GM21381 (cell line): ENCODE measurements around the gene DNAJB8.

ENCODE experiments used
- ATAC-seq: cut with Tn5 transposase; IDR thresholded peaks from one replicate; pipeline ENCODE4 v1.9.1; 2021; ENCODE audit warnings: mild to moderate bottlenecking, moderate library complexity; ENCODE audit not compliant: unreplicated experiment

Gene DNAJB8

DNA sequence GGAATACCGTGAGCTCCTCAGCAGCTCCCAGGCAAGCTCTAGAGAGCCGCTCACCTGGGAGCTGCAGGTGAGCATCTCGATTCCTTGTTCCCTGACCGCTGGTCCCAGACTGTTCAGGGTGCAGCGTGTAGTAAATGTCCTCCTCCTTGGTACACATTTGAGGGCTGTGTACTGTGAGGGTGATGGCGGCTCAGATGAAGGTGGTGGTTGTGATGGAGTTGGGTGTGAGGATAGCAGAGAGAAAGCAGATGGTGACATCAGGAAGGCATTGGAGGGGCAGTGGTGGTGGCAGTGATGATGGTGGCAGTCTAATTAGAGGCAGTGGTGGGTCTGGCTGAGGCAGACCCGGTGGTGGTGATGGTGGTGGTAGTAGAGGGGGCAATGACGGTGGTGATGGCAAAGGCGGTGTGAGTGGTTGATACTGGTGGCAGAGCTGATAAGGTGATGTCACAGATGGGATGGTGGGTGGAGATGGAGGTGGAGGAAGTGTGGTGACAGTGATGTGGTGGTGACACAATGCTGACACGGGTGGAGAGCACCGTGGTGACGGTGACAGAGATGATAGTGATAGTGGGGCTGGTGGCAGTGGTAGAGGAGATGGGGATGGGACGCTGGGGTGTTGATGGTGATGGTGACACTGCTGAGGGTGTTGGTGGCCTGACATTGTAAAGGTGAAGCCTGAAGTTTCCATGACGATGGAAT lies at the start of gene DNAJB8:
TSS of gene DNAJB8 (minus strand) at position 51 of the 702 bp plus-strand sequence. CDS start 3,645 bp downstream, outside the sequence.
- no peak for ATAC-seq

DNA sequence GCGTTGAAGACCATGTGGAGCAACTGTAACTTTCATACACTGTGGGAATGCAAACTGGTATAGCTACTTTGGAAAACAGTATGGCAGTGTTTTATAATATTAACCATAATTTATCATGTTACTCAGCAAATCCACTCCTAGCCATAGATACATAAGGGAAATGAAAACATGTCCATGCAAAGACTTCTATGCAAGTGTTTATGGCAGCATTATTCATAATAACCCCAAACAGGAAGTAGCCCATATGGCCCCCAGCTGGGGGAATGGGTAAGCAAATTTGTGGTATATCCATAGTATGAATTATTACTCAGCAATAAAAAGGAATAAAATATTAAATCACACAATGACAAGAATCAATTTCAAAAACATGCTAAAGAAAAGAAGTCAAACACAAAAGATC lies 49.3 kb upstream of the DNAJB8 start:
- ATAC-seq: no peak

DNA sequence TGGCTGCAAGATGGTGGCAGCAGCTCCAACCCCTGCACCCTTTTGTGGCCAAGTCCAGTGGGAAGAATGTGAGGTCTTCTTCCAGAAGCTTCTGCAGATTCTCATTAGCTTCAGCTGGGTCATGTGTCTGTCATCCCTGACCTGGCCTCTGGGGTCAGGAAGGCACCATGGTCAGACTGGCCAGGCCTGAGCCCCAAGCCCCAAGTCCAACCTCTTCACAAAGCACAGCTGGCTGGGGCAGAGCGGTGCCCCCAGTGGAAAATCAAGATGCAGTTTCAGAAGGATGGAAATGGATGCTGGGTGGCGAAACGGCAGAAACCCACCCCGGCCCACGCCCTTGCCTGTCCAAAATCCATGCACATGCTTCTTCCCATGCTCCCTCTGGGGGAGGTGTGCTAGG lies 42.2 kb upstream of the DNAJB8 start:
- no peak for ATAC-seq

DNA sequence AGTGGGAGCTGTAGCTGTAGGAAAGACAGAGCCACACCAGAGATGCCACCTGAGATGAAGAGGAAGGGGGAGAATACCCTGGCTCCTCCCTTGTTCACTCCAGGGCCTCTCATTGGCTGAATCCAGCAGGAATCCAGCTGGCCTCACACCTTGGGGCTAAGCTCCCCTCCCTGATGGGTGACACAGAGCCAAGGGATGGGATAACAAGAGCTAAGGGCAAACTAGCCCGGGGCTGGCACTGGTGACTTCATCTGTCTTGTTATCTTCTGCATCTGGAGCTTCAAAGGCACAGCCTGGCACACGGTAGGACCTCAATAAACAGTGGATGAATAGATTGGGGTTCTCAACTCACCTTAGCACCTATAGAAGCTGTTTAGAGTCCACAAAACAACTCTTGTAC lies 40.1 kb upstream of the DNAJB8 start:
- ATAC-seq: no peak

DNA sequence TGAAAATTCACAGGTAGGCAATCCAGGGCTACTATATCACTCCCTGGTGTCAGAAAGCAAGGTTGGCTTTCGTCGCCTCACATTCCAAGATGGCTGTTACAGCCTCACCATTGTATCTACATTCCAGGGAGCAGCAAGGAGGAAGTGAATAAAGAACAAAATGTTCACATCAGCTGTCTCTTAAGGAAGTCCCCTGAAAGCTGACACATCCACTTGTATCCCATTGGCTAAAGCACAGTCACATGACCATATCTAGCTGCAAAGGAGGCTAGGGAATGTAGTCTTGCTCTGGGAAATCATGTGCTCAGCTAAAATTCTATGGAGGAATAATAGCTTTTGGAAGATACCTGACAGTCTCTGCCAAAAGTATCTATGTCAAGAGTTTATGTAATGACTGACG lies 39.1 kb upstream of the DNAJB8 start:
- ATAC-seq: no peak

GRCh38 chr3:128504963-128505730 lies 38.5 kb upstream of the DNAJB8 start:
- no peak for ATAC-seq

DNA sequence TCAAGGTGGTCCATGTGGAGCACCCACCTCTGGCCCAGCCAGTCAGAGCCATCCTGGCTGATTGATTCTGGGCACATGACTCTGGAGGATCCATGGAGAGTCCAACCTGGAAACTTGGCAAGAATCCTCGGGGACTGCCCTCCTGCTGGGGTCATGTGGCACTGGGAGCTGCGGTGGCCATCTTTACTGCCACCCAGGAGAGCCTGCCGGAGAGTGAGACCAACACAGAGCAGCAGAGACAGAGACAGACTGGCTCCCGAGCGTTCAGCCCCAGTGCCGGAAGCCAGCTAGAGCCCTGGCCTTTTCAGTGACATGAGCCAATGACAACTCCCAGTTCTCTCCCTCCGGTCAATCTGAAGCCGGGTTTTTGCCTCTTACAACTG lies 37.8 kb upstream of the DNAJB8 start:
- no peak for ATAC-seq

DNA sequence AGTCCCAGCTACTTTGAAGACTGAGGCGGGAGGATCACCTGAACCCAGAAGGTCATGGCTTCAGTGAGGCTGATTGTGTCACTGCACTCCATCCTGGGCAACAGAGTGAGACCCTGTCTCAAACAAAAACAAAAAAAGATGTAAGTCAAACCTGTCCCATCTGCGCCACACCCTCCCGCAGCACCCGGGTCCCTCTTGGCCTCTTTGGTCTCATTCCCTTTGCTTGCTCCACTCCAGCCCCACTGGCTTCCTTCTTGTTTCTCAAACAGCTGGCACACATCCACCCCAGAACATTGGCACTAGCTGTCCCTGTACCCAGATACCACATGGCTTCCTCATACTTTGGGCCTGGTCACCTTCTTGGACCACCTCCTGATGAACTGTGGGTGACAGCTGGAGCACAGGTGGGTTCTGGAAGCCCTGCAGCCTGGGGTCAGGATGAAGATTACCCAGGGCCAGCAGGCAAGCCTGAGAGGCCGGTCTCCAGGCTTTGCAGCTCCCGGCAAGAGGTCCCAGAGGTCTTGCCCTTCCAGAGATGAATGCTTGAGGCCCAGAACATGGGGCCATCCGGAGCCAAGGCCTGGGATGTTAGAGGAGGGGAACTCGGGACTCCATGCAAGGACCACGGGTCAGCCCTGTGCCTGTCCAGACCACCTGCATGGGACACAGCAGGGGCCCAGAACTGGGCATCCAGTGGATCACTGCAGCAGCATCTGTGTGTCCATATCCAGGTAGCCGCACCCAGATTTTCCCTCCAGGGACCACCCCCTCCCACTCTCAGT lies 37.3 kb upstream of the DNAJB8 start:
- ATAC-seq: no peak

GRCh38 chr3:128503164-128503651 lies 36.5 kb upstream of the DNAJB8 start:
- no peak for ATAC-seq

DNA sequence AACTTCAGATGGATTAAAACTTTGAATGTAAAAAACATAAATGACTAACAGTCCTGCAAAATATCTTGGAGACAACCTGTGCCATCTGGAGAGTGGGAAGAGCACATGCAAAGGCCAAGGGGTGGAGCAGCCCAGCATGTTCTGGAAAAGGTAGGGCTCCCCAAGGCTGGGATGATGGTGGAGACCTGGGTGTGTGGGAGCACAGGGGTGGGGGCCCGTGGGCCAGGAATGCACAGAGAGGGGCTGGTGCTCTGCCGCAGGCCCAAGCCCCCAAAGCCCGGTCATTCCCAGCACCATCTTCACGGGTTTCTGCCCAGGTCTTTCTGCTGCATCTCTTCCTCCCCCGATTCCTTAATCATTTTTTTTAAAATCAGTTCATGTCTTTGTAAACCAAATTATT lies 36.0 kb upstream of the DNAJB8 start:
- ATAC-seq: no peak

DNA sequence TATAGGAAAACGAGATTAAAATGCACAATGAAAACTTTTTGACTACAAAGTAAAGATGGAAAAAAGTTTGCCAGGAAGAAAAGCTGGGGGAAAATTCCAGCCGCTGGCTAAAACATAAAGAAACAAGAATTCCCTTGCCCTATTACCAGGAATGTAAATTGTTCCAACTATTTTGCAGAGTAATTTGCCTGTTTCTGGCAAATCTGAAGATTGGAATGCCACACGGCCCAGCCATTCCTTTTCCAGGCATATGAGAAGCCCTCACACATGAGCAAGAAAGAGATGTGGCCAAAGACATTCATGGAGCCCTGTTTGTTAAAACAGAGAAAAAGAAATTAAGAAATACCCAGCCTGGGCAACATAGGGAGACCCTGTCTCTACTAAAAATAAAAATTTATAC lies 34.7 kb upstream of the DNAJB8 start:
- ATAC-seq: no peak

GRCh38 chr3:128500556-128500955 lies 33.9 kb upstream of the DNAJB8 start:
- ATAC-seq: no peak

DNA sequence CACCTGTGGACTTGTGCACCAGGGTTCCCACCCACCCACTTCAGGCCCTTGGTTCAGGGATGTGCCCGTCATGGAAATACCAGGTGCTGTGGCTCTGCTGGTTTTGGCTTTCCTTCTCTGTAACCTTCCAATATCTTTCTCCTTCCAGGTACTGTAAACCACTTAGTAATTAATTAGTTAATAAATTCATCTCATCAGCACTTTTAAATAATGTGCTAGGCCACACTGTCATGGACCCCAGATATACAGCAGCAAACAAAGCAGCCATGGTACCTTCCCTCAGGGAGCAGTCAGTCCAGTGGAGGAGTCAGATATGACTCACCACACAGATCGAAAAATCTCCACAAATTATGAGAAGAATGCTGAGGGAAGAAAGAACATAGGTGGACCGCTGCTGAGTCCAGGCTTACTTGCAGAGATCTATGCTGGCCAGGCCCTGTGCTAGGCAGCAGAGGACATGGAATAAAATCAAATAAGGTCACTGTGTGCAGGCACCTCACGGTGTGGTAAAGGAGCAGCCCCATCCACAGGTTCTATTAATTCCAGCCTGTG lies 33.1 kb upstream of the DNAJB8 start:
- no peak for ATAC-seq

DNA sequence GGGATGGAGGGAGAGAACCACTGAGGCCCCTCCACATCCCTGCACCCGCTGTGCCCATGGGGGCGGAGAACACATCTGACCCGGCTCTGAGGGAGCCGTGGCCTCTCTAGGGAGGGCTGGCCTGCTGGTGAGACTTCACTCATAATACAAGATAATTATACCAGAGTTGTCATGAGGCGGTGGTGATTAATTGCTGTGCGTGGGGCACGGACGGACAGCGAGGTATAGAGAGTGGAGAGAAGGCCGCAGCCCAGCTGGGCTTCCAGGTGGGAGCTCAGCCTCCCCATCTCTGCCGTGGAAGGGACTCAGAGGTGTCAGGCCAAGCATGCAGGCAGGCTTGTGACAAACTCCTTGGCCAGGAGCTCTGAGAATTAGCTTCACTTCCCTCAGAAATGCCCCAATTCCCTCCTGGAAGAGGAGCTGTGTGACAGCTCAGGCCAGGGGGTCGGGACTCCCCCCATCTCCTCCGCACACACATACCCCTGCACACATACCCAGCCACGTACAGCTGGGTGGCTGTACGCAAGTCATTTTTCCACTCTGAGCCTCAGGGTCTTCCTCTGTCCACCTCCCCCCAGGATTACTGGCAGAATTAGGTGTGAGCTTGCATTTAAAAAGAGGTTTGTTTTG lies 32.3 kb upstream of the DNAJB8 start:
- ATAC-seq: no peak

DNA sequence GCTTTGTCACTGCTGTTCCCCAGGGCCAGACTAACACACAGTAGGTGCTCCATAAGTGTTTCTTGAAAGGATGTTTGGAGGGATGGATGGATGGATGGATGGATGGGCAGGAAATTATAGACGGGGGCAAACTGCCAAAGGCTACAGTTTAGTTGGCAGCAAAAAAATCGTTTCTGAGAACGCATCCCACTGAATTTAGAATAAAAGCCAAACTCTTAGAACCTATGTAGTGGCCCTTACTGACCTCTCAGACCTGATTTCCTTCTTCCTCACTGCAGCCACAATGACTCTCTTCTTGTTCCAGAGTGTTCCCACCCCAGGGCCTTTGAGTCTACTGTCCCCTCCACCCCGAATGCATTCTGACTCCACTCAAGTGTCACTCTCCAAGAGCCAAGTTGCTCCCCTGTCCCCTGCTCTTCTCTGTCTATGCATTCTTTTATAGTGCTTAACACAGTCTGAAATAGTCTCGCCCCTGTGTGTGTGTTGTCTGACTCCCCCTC lies 31.5 kb upstream of the DNAJB8 start:
- no peak for ATAC-seq

DNA sequence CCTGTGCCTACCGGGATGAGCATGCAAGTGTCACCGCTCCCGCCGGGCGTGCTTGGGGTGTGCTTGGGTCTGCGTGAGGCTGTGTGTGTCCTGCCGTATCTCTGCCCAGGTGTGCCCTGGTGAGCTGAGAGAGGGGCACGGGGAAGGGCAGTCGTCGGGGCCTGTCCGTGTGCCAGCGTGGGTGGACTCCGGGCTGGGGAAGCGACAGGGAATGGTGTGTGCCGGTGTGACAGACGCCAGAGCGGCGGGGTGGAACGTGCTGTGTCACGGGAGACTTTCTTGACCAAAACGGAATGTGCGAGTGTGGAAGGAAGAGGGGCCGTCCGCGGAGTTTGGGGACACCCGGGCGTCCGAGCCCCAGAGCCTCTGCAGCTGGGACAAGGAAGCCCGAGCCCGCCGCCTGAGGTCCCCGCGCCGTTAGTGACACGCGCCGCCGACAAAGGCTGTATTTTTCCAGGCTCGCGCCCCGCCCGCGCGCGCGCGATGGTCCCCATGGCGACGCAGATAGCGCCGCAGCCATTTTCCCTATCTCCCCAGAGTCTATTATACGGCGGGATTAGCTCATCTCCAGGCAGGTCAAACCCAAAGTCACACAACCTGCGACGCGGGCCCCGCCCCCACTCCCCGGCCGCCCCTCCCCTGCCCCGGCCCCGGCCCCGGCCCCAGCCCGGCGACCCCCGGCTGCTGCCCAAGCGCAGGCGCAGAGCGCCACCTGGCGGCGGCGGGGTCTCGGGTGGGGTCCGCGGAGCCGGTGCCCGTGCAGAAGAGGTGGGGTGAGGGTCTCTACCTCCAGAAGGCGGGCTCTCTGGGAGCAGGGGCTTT lies 30.8 kb upstream of the DNAJB8 start:
- ATAC-seq: no peak

DNA sequence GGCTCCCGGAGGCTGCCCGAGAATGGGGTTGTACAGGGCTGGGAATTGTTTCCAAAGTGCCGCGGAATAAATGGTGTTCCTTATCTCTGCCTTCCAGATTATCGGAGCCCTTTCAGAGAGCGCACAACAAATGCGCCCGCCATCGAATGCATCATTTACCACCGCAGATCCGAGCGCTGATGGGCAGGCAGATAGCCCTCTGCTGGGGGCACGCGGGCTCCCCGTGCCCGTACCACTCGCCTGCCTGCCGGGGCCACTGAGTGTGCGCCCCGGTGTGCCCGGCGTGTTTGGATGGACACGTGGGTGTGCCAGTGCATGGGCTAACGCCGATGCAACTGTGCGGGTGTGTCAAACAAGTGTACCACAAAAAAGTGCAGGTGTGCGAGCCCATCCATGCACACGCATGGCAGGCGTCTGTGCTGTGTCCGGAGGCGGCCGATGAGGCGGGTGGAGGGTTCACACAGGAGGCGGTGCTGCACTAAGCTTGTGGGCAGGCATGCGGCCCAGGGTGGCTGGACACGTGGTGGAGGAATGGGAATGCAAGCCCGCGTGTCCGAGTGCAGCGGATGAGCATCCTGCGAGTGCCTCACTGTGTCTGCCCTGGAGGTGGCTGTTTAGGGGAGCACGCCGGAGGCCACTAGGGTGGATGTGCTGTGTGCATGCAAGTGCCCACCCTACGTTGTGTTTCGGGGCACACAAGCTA lies 30.1 kb upstream of the DNAJB8 start:
- no peak for ATAC-seq

- ATAC-seq: no peak
Measured at GRCh38 chr3:128496019-128496601, 29.4 kb upstream of the DNAJB8 start.
